Retinal pigment epithelial cell (primary cell): Measurements from ENCODE around the gene ZDHHC7.
"Not testable (repeated sequence)": the region's sequence is repeated elsewhere in the genome, so short reads cannot be mapped to it uniquely, and the experiment has no call there.

ENCODE experiments used
- DNase-seq: peaks from one replicate; pipeline ENCODE4 v3.0.0-alpha.2; 2010; ENCODE audit warnings: low read depth
- H3K4me3 ChIP-seq: 2 replicates; pipeline ENCODE4 v1.5.1; 2011; ENCODE audit warnings: mild to moderate bottlenecking, low read length, control low read depth, moderate library complexity
- CTCF ChIP-seq: conservative IDR thresholded peaks from 2 replicates; pipeline ENCODE4 v1.5.1; 2011; ENCODE audit warnings: low read depth, low read length, control low read depth, inconsistent platforms

Gene ZDHHC7

GRCh38 chr16:85034591-85035433, 23.5 kb upstream of the ZDHHC7 start:
- DNase-seq: no peak
- no peak overlapping the region for H3K4me3 ChIP-seq
- no peak for TF ChIP-seq CTCF

GRCh38 chr16:85033171-85033570, 21.8 kb upstream of the ZDHHC7 start:
- TF ChIP-seq CTCF: no peak
- no peak for DNase-seq
- H3K4me3 ChIP-seq: no peak overlapping the region

DNA sequence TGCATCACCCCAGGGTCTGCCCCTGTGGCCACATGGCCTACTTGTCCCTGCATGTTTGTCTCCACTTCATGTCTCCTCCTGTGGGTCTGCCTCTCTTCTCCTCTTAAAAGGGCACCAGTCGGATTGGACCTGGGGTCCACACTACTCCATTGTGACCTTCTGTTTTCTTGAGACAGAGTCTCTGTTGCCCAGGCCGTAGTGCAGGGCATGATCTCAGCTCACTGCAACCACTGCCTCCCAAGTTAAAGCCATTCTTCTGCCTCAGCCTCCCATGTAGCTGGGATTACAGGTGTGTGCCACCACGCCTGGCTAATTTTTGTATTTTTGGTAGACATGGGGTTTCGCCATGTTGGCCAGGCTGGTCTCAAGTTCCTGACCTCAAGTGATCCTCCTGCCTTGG, 20.9 kb upstream of the ZDHHC7 start:
- DNase-seq: not testable (repeated sequence)

GRCh38 chr16:85031451-85031850, 20.1 kb upstream of the ZDHHC7 start:
- TF ChIP-seq CTCF: no peak
- no peak overlapping the region for H3K4me3 ChIP-seq
- no peak for DNase-seq

More for the DNA sequence above, 20.9 kb upstream of the ZDHHC7 start:
- not testable (repeated sequence) for H3K4me3 ChIP-seq

DNA sequence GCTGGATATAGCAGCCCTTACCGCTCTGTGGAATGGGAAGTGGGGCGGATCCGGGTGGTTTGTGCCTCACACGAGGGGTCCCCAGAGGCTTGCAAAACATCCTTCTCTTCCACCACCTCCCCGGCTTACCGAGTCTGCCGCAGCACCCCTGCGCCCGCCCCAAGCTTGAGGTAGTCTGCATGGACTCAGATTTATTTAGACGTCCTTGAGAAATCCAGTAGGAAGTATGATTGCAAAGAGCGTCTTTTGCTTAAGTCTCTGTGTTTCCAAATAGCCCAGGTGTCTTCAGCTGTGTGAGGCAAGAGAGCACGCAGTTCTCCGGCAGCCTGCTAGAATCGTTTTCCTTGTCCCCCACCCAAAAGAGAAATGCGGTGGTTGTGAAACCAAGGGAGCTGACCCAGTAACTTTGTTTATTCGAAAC, 18.7 kb upstream of the ZDHHC7 start:
- no peak overlapping the region for H3K4me3 ChIP-seq

DNA sequence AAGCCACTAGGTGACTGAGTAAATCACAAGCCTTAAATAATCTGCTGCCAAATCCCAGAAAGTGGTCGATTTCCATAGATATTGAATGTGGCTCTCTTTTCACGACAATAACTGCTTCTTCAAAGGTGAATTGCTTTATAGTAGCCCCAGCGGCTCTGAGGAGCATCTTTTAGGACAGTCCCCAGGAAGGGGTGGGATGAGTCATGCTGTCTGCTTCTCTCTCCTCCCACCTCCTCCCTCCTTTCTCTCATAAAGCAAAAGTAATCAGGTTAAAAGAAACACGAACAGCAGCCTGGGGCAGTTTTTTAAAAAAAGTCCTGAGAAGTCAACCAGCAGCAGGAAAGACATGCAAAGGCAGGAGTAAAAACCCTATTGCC, 18.1 kb upstream of the ZDHHC7 start:
- no peak for DNase-seq
- no peak overlapping the region for H3K4me3 ChIP-seq

More for the DNA sequence above, 18.7 kb upstream of the ZDHHC7 start:
- DNase-seq: no peak
- TF ChIP-seq CTCF: no peak

More for the DNA sequence above, 18.1 kb upstream of the ZDHHC7 start:
- TF ChIP-seq CTCF: no peak
